BE2C (cell line): Measurements from ENCODE around the gene ATP8B4.

Experiments
- DNase-seq: peaks from one replicate; pipeline ENCODE4 v3.0.0-alpha.2; 2020
- H3K27me3 ChIP-seq: fragments of 250-450 bp; sonication (Bioruptor Pico); 2 replicates; pipeline ENCODE4 v1.5.1; 2020; ENCODE audit warnings: mild to moderate bottlenecking
- H3K36me3 ChIP-seq: fragments of 250-450 bp; sonication (Bioruptor Pico); 2 replicates; pipeline ENCODE4 v1.5.1; 2020; ENCODE audit warnings: mild to moderate bottlenecking
- H3K4me1 ChIP-seq: fragments of 250-450 bp; sonication (Bioruptor Pico); 2 replicates; pipeline ENCODE4 v1.5.1; 2020
- H3K4me3 ChIP-seq: 2 replicates; pipeline ENCODE4 v1.5.1; 2011; ENCODE audit warnings: low read depth, low read length
- H3K9me3 ChIP-seq: fragments of 250-450 bp; sonication (Bioruptor Pico); 2 replicates; pipeline ENCODE4 v1.5.1; 2020
- TF ChIP-seq, protein P1 (sequence below): IDR thresholded peaks from 2 replicates; pipeline ENCODE4 v1.5.1; 2012; ENCODE audit warnings: mild to moderate bottlenecking, low read depth, low read length

Gene ATP8B4

DNA sequence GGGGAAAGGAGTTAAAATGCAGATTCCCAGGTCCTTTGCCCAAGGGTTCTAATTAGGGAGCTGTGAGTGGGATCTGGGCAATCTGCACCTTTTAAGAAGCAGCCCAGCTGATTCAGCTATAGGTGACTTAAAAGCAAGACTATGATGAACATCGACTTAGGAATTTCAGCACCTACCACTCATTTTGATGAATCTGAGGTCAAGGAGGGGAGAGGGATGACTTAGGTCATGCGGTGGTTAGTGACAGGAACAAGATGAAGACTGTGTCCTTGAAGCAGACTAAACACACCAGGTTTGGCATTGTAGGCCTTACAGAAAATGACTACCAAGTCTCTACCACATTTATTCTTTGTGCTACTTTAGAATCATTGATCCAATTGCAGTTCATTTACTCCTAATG, 301.9 kb downstream of the ATP8B4 start:
- Histone ChIP-seq H3K27me3 (no peaks in the 10 kb centered on the region), H3K9me3 (no peaks in the 10 kb centered on the region; the same call in 1 of the 2 replicates), H3K4me3 (no peak overlapping the region), H3K4me1 (no peaks in the 10 kb centered on the region), H3K36me3 (no peaks in the 10 kb centered on the region)
- TF ChIP-seq, protein P1, sequence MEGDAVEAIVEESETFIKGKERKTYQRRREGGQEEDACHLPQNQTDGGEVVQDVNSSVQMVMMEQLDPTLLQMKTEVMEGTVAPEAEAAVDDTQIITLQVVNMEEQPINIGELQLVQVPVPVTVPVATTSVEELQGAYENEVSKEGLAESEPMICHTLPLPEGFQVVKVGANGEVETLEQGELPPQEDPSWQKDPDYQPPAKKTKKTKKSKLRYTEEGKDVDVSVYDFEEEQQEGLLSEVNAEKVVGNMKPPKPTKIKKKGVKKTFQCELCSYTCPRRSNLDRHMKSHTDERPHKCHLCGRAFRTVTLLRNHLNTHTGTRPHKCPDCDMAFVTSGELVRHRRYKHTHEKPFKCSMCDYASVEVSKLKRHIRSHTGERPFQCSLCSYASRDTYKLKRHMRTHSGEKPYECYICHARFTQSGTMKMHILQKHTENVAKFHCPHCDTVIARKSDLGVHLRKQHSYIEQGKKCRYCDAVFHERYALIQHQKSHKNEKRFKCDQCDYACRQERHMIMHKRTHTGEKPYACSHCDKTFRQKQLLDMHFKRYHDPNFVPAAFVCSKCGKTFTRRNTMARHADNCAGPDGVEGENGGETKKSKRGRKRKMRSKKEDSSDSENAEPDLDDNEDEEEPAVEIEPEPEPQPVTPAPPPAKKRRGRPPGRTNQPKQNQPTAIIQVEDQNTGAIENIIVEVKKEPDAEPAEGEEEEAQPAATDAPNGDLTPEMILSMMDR: no peak
- no peak for DNase-seq

DNA sequence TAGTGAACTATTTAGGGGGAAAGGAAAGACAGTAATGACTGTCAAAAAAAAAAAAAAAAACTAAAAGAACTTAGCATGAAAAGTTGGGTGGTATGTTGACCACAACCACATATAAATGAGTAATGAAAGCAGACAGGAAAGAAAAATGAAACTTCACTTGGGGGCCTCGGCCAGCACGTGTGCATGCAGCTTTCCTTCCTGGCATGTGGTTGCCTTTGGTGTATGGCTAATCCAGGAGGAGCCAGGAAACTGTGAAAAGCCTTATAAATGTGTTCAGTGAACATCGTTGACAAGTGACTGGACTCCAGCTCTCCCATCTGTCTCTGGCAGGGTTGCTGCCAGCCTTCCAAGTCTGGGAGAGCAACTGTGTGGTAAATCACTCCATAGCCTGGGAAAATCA, 303.1 kb downstream of the ATP8B4 start:
- Histone ChIP-seq H3K4me1 (no peaks in the 10 kb centered on the region), H3K4me3 (no peak overlapping the region), H3K27me3 (no peaks in the 10 kb centered on the region), H3K9me3 (no peaks in the 10 kb centered on the region; the same call in 1 of the 2 replicates), H3K36me3 (no peaks in the 10 kb centered on the region)
- no peak for DNase-seq
- TF ChIP-seq, protein P1: no peak

DNA sequence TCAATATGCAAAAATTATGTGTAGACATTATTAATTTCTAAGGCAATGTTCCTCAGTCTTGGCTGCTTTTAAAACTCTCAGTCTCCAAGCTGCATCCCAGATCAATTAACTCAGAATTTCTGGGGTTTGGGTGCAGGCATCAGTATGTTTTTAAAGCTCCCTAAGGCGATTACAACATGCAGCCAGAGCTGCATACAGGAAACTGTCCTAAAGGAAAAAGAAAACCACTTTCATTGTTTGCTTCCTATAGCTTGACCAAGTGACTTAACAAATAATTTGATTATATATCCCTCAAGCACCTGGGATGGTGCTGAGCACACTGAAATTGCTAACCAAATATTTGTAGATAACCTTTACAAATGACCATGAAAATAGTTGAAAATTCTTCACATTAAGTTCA, 303.5 kb downstream of the ATP8B4 start:
- H3K4me3 ChIP-seq: no peak overlapping the region
- no peaks in the 10 kb centered on the region for H3K27me3 ChIP-seq
- no peaks in the 10 kb centered on the region for H3K36me3 ChIP-seq
- DNase-seq: no peak
- no peaks in the 10 kb centered on the region; the same call in 1 of the 2 replicates for H3K9me3 ChIP-seq
- no peaks in the 10 kb centered on the region for H3K4me1 ChIP-seq
- TF ChIP-seq, protein P1: no peak

DNA sequence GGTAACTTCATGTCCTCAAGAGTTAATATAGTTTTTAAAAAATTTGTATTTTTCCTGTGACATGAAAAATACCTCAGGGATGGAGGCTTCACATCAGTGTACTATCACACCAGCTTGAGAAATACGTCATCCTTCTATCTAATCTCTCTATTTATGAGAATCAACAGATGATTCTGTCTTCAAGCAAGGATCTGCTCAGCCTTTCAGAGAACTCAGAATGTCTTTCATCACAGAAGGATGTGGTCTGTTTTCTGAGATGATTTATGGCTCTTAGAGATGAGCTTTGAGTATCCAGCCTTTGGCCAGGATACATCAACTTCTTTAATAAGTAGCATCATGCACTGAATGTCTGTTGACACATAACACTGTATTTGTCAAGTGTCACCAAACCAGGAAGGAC, 304.3 kb downstream of the ATP8B4 start:
- TF ChIP-seq, protein P1: no peak
- Histone ChIP-seq H3K36me3 (no peaks in the 10 kb centered on the region), H3K4me1 (no peaks in the 10 kb centered on the region)

DNA sequence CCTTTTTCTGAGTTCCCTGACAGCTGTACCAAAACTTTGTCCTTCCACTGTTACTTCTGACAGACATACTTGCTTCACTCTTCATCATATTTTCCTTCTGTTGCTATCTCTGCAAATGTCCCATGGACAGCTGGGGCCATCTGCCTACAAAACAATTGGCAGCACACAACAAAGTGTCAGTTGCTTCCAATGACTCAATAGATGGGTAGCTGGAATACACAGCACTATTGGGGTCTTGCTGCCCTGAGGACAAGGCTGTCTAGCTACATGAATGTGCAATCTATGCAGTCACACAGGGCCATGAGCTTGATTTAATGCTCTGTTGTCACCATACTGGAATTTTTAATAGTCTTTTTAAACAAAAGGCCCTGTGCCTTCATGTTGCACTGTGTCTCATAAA, 305.4 kb downstream of the ATP8B4 start:
- no peaks in the 10 kb centered on the region for H3K36me3 ChIP-seq
- no peaks in the 10 kb centered on the region; the same call in 1 of the 2 replicates for H3K9me3 ChIP-seq
- TF ChIP-seq, protein P1: no peak
- no peak overlapping the region for H3K4me3 ChIP-seq
- no peak for DNase-seq
- H3K27me3 ChIP-seq: no peaks in the 10 kb centered on the region
- H3K4me1 ChIP-seq: no peaks in the 10 kb centered on the region

More for the DNA sequence above, 304.3 kb downstream of the ATP8B4 start:
- Histone ChIP-seq H3K27me3 (no peaks in the 10 kb centered on the region), H3K9me3 (no peaks in the 10 kb centered on the region; the same call in 1 of the 2 replicates), H3K4me3 (no peak overlapping the region)
- DNase-seq: no peak

DNA sequence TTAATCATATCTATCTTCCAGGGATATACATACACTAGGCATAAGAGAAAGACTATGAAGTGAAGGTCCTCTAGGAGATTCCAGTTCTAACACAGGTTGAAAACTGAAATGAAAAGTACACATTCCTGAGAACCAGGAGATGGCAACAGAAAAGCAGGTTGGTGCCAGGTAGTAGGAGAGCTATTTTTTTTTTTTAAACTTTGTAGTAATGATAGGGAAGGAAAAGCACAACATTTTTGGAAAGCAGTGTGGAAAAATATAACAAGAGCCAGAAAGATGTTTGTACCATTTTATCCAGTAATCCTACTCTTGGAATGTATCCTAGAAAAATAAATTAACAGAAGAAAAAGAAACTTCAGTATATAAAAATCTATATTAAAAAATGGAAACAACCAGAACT, 308.3 kb downstream of the ATP8B4 start:
- no peaks in the 10 kb centered on the region for H3K9me3 ChIP-seq
- no peak for DNase-seq
- TF ChIP-seq, protein P1: no peak
- no peak overlapping the region for H3K4me3 ChIP-seq
- no peaks in the 10 kb centered on the region for H3K36me3 ChIP-seq
- H3K27me3 ChIP-seq: no peaks in the 10 kb centered on the region
- H3K4me1 ChIP-seq: no peaks in the 10 kb centered on the region
